NCI-H1694 (cell line): ENCODE results near the gene SPOP.
A peak's percentile ranks its signal among the peaks of the same experiment; 100 is the strongest.
"Not testable (repeated sequence)": the region's sequence is repeated elsewhere in the genome, so short reads cannot be mapped to it uniquely, and the experiment has no call there.

Experiments used
- DNase-seq: peaks from one replicate; lab custom pipeline; 2025; lab: John Stamatoyannopoulos, UW

The SPOP gene

GRCh38 chr17:49677933-49678847 lies at the start of gene SPOP:
SPOP (minus strand) TSS chr17:49678097; CDS start chr17:49622810, 55,287 bp downstream.
- peak; percentile 97 for DNase-seq

DNA sequence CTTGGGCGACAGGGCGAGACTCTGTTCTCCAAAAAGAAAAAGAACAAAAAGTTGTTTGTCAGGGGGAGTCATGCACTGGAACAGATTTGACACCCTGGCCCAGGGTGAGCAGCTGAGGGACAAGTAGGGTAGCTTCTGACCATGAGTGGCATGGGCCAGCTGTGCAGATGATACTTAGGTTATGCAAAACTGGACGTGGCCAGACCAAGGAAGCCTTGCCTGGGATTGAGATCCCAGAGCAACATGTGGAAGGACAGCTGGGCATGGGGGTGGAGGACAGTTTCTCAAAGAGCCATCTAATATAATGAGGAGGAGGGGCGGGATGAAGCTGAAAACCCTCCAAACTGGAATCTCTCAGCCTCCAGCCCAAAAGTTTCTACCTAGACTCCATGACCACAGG lies 49.5 kb upstream of the SPOP start:
- DNase-seq: no peak

- no peak for DNase-seq
Observed at GRCh38 chr17:49725452-49726130, 47.7 kb upstream of the SPOP start.

GRCh38 chr17:49724552-49724951 lies 46.7 kb upstream of the SPOP start:
- not testable (repeated sequence) for DNase-seq

DNA sequence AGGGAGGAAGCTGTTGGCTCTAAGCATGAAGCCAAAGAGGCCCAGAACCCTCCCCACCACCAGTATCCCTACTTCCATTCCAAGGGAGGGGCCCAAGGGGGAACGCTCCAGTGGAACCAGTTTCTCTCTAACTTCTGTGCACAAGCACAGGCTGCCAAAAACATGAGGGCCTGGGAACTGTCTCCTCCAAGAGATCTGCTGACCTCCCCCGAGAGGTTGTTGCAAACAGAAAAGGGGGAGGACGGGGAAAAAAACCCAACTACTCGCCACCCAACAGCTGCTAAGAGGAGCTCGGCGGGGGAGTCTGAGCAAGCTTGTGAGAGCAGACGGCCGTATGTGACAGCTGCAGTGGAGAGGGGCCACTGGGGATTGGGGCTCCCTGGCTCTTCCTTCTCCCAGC lies 45.5 kb upstream of the SPOP start:
- DNase-seq: peak; percentile 34

- DNase-seq: no peak
Observed at GRCh38 chr17:49722066-49722465, 44.2 kb upstream of the SPOP start.

GRCh38 chr17:49717371-49717861 lies 39.5 kb upstream of the SPOP start:
- DNase-seq: no peak

DNA sequence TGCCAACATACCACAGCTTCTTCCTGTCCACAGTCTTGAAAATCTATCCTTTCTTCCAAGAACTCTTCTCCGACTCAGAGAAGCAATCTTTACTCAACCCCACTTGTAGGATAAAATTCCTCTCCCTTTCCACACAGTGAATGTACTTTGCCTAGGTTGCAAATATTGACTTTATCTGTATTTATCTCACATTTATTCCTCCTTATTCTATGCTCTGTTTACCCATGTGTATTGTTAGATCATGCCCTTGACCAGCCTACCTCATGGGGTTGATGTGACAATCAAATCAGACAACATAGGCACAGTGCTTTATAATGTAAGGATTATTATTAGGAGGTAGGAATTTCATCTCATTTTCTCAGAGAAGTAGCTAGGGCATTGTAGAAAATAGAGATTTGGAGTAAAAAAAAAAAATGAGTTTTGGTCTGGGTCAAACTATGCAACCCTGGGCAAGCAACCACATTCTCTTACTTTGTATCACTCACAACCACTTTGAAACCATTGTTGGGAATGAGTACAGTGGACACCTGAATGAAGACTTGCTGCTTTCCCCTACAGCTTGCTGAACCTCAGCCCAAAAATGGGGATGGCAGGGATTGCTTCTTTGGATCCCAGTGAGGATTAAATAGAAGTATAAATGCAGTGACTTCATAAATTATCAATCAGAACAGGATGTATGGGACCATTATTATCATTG lies 38.9 kb upstream of the SPOP start:
- DNase-seq: no peak

DNA sequence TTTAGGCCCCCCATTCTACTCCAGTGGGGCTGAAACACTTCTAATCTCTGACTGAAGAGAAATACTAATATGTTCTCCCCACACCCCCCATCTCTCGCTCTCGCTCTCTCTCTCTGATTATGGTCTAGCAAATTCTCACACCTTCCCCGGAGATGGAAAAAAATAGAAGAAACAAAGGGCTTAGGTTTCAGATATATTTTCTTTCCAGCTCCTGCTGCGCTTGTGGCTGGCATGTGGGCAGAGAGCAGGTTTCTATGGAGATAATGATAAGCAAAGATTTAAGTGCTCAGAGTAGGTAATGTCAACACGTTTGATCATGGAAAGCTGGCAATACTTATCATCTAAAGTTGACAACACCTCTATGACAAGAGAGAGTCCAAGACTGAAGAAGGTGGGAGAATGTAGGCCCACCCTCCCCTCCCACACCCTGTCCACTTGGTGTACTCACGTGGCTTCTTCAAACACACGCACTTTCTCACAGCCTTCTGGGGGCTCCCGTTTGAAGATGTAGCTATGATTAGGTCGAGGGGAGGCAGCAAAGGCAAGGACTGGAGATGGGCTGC lies 37.9 kb upstream of the SPOP start:
- DNase-seq: no peak

- DNase-seq: no peak
Observed at GRCh38 chr17:49715216-49715615, 37.3 kb upstream of the SPOP start.

DNA sequence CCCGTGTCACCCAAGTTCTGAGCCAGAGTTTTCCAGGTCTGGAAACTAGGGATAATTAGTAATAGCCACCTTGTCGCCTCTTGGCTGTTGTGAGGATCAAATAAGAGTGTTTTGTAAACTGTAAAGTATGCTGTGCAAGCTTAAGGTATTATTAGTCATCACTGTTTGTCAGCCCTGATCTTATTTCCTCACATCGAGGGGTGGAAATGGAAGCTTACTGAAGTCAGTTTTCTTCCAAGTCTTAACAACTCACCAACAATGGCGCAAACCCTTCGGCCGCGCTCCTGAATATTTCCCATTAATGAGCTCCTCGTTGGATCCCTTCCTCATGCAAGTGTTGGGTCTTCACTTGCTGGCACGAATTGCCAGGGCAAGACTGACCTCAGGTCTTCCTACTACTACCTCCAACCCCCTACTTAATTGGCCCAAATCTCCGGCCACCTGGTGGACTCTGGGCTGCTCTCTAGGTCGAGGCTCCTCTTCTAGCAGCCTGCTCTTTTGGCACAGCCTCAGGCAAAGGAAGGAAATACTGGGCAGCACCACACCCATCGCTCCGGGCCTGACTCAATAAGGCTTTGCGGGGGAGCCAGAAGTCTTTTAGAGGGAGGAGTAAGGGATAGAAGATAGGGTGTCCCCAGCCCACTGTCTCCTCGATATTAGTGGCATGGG lies 30.8 kb upstream of the SPOP start:
- no peak for DNase-seq

DNA sequence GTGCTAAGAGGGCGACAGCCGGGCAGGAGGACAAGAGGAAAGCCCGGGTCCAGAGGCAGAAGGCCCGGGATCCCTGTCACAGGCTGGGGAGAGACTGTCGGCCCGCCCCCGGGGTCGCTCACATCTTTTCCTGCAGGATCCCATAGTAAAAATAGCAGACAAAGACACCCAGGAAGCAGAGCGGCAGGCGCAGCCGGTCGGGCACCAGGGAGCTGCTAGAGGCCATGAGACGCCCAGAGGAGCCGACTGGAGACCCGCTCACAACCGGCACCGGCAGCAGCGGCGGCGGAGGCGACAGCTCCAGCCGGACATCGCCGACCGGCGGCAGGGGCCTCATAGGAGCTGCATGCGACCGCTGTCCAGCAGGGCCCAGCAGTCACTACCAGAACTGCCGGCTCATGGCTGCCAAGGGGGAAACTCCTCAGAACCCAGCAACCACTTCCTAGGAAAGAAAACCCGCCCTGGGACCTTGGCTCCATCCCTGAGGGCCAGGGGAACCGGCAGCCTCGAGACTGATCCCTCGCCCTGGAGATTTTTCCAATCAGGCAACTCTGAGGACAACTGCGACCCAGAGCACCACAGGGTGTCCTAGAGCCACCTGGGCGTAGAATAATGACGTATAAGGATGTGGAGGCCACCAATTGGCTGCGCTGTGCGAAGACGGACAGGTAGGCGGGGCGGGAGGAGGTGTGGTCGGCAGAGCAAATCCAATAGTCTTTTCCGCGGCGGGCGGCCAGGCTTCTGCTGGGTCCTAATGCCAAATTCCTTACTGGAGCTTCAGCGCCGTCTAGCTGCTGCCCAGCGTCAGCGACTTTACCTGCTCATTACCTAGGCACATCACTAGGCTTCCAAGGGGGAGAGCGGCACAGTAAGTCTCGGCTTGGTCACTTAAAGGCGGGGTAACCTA lies 30.0 kb upstream of the SPOP start, which contains the start of gene SLC35B1:
Gene SLC35B1, minus strand, starts transcription at position 357 of the 907 bp plus-strand sequence. Its CDS starts 131 bp downstream, at position 226.
- DNase-seq: peak; percentile 99

GRCh38 chr17:49707246-49707607 lies 29.3 kb upstream of the SPOP start:
- no peak for DNase-seq

DNA sequence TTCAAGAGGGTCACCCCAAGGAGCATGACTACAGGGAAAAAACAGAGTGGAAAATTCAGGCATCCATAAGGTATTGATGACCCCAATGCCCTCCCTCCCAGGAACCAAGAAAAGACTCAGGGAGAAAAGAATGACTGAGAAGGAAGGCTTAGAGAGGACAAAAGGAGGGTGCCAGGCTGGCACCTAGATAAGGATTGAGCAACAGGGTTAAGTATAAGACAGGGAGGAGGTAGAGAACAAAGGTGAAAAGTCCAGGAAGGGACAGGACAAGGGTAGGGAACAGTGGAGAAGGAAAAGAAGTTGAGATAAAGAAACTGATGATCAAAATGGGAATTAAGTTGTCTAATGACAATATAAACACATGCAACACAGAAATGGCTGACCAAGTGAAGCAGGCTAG lies 27.4 kb upstream of the SPOP start:
- DNase-seq: no peak

DNA sequence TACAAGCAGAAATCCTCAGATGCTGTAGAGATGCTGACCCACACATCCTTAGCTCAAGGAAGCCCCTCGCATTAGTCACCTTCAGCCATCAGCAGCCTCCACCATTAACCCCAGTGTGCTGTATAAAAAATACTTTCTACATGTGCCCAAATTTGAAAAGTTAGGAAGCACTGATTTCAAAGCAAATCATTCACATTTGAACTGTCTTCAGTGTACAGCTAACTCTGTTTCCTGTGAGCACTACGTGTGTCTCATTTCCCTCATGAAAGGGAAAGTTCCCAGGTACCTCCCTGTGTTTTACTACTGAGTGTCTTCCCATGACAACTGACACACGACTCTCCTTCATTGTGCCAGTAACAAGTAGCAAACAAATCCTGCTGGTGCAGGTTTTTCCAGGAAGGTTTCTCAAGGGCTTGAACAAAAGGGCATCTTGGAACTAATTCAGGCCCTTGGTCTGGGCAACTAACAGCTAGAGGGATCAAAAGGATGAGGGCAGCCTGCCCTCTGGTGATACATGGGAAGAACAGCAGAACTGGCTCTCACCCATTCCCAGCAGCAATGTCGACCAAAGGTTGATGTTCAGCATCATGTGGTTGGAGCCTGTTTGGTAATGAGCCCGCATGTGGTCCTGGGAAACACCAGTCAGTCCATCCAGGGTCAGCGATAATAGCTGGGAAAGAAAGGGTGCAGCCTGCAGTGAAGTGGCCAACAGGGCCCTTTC lies 25.8 kb upstream of the SPOP start:
- peak; percentile 44 for DNase-seq

- DNase-seq: no peak
Observed at GRCh38 chr17:49700960-49701359, 23.1 kb upstream of the SPOP start.

DNA sequence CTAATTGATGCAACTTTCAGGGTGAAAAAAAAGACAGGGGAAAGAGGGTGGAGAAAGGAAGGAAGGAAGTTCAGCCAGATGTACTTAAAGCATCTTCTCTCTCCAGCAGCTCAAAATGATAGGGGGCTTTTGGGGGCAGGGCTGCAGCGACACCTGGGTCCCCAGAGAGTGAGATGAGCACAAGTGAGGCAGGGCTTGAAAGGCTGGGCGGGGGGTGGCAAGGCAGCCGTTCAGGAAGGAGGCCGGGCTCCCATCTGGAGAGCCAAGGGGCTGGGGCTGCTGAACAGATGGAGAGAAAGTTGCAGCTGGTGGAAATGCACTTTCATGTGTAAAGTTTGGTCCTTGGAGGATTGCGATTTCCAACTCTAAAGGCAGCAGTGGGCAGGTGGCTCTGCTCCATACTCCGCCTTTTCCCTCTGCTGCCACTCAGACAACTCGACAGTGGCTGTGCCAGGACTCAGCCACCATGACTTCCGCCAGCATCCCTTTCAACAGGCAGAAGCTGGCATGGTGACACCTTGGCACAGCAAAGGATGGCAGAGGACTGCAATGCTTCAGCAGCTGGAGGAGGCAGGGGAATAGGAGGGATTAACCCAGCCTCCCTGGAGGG lies 22.2 kb upstream of the SPOP start:
- DNase-seq: peak; percentile 72

DNA sequence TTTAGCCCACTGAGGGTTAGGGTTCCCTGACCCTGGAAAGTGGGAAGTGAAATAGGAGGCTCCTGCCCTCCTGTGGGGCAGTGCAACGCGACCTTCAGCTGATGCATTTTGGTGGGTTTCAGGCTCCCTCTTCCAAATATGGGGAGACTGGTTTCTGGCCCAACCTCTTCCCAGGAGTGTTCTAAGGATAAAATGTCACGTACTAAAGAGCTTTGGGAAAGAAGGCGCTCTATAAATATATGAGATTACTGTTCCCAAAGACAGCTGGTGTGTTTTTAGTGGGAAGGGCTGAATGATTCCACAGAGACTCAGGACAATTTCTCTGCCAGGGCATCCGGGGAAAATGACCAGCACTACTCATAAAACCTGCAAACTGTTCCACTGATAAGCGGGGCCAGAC lies 20.1 kb upstream of the SPOP start:
- DNase-seq: no peak

DNA sequence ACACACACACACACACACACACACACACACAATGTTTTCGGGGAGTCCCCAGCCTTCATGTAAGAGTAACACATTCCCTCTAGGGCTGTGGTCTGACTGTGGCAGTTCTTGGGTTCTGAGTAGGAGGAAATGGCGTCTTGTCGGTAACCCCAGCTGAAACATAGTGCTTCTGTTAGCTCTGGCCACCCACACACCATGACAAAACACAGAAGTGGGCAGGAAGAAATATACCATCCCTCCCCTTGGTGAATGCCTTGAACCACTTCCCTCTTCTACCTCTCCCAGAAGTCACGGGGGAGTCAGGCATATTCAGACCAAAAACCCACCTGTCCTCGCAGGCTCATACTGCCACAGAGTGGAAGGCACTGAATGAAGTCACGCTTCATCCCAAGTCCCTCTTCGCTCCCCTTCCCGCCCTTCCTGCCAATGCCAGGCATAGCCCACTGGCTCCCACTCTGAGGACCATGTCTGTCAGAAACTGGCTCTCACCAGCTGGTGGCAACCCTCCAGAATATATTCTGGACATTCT lies 18.4 kb upstream of the SPOP start:
- DNase-seq: no peak
